Mesendoderm (in vitro differentiated cells): ENCODE results near the gene PPP1R13B.

Source experiments
- DNase-seq: peaks from one replicate; pipeline ENCODE4 v3.0.0; 2013
- H2AK5ac ChIP-seq: 2 replicates; pipeline ENCODE4 v1.6.1; 2013; ENCODE audit warnings: low read length, inconsistent platforms
- H2BK120ac ChIP-seq: 2 replicates; pipeline ENCODE4 v1.6.1; 2013; ENCODE audit warnings: low read depth, mild to moderate bottlenecking, low read length, moderate library complexity, mixed read lengths
- H2BK15ac ChIP-seq: replicated peaks from 2 replicates; pipeline ENCODE4 v1.6.1; 2013; ENCODE audit warnings: low read depth, mild to moderate bottlenecking, moderate library complexity
- H2BK5ac ChIP-seq: 2 replicates; pipeline ENCODE4 v1.6.1; 2013; ENCODE audit warnings: low read length, inconsistent platforms
- H3K18ac ChIP-seq: 2 replicates; pipeline ENCODE4 v1.6.1; 2013; ENCODE audit warnings: mild to moderate bottlenecking, low read length, mixed read lengths
- H3K23ac ChIP-seq: one replicate; pipeline ENCODE4 v1.6.1; 2013; ENCODE audit warnings: low read length
- H3K27ac ChIP-seq: 2 replicates; pipeline ENCODE4 v1.5.1; 2013; ENCODE audit warnings: low read depth, mild to moderate bottlenecking, inconsistent platforms, low read length, moderate library complexity
- H3K27me3 ChIP-seq: 2 replicates; pipeline ENCODE4 v1.6.1; 2013; ENCODE audit warnings: low read length, control low read depth, mild to moderate bottlenecking, inconsistent platforms; ENCODE audit not compliant: insufficient read depth, poor library complexity
- H3K36me3 ChIP-seq: 2 replicates; pipeline ENCODE4 v1.6.1; 2013; ENCODE audit warnings: low read length, inconsistent platforms; ENCODE audit not compliant: control insufficient read depth, insufficient read depth
- H3K4ac ChIP-seq: one replicate; pipeline ENCODE4 v1.6.1; 2013; ENCODE audit warnings: low read depth, mild to moderate bottlenecking, low read length, moderate library complexity
- H3K4me1 ChIP-seq: 2 replicates; pipeline ENCODE4 v1.6.1; 2013; ENCODE audit warnings: low read depth, low read length, inconsistent platforms; ENCODE audit not compliant: control insufficient read depth
- H3K4me2 ChIP-seq: 2 replicates; pipeline ENCODE4 v1.6.1; 2013; ENCODE audit warnings: low read length
- H3K4me3 ChIP-seq: 2 replicates; pipeline ENCODE4 v1.5.1; 2013; ENCODE audit warnings: mild to moderate bottlenecking, low read length
- H3K56ac ChIP-seq: one replicate; pipeline ENCODE4 v1.6.1; 2013; ENCODE audit warnings: low read length
- H3K79me1 ChIP-seq: 2 replicates; pipeline ENCODE4 v1.6.1; 2013; ENCODE audit warnings: low read length, inconsistent platforms
- H3K79me2 ChIP-seq: 2 replicates; pipeline ENCODE4 v1.6.1; 2013; ENCODE audit warnings: mild to moderate bottlenecking, low read length; ENCODE audit not compliant: control insufficient read depth, insufficient read depth
- H3K9ac ChIP-seq: 2 replicates; pipeline ENCODE4 v1.6.1; 2013; ENCODE audit warnings: low read length, inconsistent platforms
- H4K5ac ChIP-seq: one replicate; pipeline ENCODE4 v1.6.1; 2013; ENCODE audit warnings: low read length
- H4K8ac ChIP-seq: one replicate; pipeline ENCODE4 v1.6.1; 2013; ENCODE audit warnings: low read depth, mild to moderate bottlenecking, control low read depth, low read length, moderate library complexity
- WGBS: extraction: QIAGEN DNeasy Blood & Tissue Kit; methylation state at CpG from one replicate; pipeline ENCODE4 v1.1.7; 2013; ENCODE audit warnings: low lambda C conversion rate, missing lambda C conversion rate; ENCODE audit not compliant: insufficient coverage; ENCODE audit errors: extremely low coverage; 5-methylcytosine and 5-hydroxymethylcytosine counted together

The PPP1R13B gene

DNA sequence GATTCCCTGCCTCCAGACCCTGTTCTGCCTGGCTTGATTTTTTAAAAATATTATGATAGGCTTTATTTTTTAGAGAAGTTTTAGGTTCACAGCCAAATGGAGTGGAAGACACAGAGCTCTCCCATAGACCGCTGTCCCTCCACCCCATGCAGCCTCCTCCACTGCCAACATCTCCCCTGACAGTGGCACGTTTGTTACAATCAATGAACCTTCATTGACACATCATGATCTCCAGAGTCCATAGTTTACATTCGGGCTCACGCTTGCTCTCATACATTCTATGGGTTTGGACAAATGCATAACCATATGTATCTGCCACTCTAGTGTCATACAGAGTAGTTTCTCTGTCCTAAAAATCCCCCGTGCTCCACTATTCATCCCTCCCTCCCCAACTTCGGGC lies 15.9 kb upstream of the PPP1R13B start:
- H3K9ac ChIP-seq, result no peak overlapping the region
- H2BK120ac ChIP-seq, result no peak overlapping the region
- DNase-seq, result no peak
- H3K36me3 ChIP-seq, result no peaks in the 10 kb centered on the region
- no peak overlapping the region for H3K4me2 ChIP-seq
- no peak overlapping the region for H2BK5ac ChIP-seq
- H2BK15ac ChIP-seq, result no peak overlapping the region
- H2AK5ac ChIP-seq, result no peak overlapping the region
- WGBS, result no CpG with 5 or more reads among the region's 6 CpGs
- H3K4me1 ChIP-seq, result no peaks in the 10 kb centered on the region
- no peak overlapping the region for H3K4ac ChIP-seq
- H3K56ac ChIP-seq, result no peak overlapping the region
- no peak overlapping the region for H3K18ac ChIP-seq
- no peaks in the 10 kb centered on the region for H3K27me3 ChIP-seq
- no peak overlapping the region for H4K8ac ChIP-seq
- H3K79me1 ChIP-seq, result no peaks in the 10 kb centered on the region
- no peak overlapping the region for H3K4me3 ChIP-seq
- H3K79me2 ChIP-seq, result no peaks in the 10 kb centered on the region
- H3K27ac ChIP-seq, result no peak overlapping the region
- H4K5ac ChIP-seq, result no peak overlapping the region
- no peak overlapping the region for H3K23ac ChIP-seq

DNA sequence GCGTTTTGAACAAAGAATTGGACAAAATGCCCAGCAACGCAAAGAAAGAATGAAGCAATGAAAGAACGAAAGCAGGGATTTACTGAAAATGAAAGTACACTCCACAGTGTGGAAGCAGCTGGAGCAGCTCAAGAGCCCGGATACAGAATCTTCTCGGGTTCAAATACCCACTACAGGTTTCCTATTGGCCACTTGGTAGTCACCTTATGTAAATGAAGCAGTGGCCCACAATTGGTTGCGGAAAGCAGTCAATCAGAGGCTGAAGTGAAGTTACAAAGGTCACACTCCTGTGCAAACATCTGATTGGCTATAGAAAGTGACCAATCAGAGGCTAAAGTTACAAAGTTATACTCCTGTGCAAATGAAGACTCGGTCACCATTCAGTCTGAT lies 15.0 kb upstream of the PPP1R13B start:
- H3K18ac ChIP-seq, result no peak overlapping the region
- no peak overlapping the region for H4K5ac ChIP-seq
- no peaks in the 10 kb centered on the region for H3K36me3 ChIP-seq
- peak; percentile 29 for DNase-seq
- H3K4me3 ChIP-seq, result no peak overlapping the region
- H2AK5ac ChIP-seq, result no peak overlapping the region
- no peaks in the 10 kb centered on the region for H3K79me2 ChIP-seq
- no peak overlapping the region for H3K23ac ChIP-seq
- no peak overlapping the region for H3K4me2 ChIP-seq
- no peak overlapping the region for H3K9ac ChIP-seq
- H3K4ac ChIP-seq, result no peak overlapping the region
- no peak overlapping the region for H2BK15ac ChIP-seq
- no peak overlapping the region for H4K8ac ChIP-seq
- H3K79me1 ChIP-seq, result no peaks in the 10 kb centered on the region
- H2BK5ac ChIP-seq, result no peak overlapping the region
- no peak overlapping the region for H2BK120ac ChIP-seq
- WGBS, result no CpG with 5 or more reads among the region's 7 CpGs
- H3K27ac ChIP-seq, result no peak overlapping the region
- H3K56ac ChIP-seq, result no peak overlapping the region
- H3K27me3 ChIP-seq, result no peaks in the 10 kb centered on the region
- no peaks in the 10 kb centered on the region for H3K4me1 ChIP-seq

DNA sequence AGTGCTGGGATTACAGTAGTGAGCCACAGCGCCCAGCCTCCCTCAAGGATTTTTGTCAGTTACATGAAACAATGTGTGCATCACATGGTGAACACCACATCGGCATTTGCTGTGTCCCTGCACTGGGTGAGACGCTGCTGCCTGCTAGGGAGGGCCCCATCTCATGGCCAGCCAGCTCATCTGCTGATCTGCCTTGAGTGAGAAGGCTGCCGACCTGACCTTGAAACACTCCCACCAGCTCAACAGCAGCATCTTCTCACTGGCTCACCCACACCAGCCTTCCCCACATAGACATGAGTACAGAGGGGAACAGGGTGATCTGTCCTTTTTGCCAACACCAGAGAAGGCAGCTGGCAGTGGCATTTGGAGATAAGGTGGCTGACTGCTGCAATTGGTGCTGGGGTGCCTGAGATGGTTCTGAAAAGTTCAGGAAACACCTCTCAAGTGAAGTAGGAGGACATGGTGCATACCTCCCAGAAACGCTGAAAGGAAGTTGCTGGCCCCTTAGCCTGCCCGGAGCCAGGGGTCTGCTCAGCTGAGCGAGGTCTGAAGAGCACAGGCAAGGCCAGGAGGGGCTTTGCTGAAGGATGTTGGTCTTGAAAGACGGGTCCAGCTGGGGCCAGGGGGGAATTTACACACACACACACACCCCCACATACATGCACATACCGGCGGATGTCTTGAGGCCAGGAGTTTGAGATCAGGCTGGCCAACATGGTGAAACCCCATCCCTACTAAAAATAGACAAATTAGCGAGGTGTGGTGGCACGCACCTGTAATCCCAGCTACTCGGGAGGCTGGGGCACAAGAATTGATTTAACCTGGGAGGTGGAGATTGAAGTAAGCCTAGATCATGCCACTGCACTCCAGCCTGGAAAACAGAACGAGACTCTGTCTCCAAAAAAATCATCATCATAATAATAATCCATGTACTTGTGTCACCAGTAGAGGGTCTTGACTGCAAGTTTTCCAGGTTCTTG lies 14.3 kb upstream of the PPP1R13B start:
- no peak overlapping the region for H3K4ac ChIP-seq
- DNase-seq, result no peak
- no peaks in the 10 kb centered on the region for H3K4me1 ChIP-seq
- H3K36me3 ChIP-seq, result no peaks in the 10 kb centered on the region
- H2BK15ac ChIP-seq, result no peak overlapping the region
- H2AK5ac ChIP-seq, result no peak overlapping the region
- no peaks in the 10 kb centered on the region for H3K79me1 ChIP-seq
- no peak overlapping the region for H3K23ac ChIP-seq
- H4K8ac ChIP-seq, result no peak overlapping the region
- H2BK120ac ChIP-seq, result no peak overlapping the region
- no CpG with 5 or more reads among the region's 14 CpGs for WGBS
- H3K4me3 ChIP-seq, result no peak overlapping the region
- H3K27ac ChIP-seq, result no peak overlapping the region
- no peak overlapping the region for H3K4me2 ChIP-seq
- H3K18ac ChIP-seq, result no peak overlapping the region
- no peak overlapping the region for H3K56ac ChIP-seq
- H2BK5ac ChIP-seq, result no peak overlapping the region
- no peak overlapping the region for H4K5ac ChIP-seq
- no peak overlapping the region for H3K9ac ChIP-seq
- no peaks in the 10 kb centered on the region for H3K27me3 ChIP-seq
- no peaks in the 10 kb centered on the region for H3K79me2 ChIP-seq

DNA sequence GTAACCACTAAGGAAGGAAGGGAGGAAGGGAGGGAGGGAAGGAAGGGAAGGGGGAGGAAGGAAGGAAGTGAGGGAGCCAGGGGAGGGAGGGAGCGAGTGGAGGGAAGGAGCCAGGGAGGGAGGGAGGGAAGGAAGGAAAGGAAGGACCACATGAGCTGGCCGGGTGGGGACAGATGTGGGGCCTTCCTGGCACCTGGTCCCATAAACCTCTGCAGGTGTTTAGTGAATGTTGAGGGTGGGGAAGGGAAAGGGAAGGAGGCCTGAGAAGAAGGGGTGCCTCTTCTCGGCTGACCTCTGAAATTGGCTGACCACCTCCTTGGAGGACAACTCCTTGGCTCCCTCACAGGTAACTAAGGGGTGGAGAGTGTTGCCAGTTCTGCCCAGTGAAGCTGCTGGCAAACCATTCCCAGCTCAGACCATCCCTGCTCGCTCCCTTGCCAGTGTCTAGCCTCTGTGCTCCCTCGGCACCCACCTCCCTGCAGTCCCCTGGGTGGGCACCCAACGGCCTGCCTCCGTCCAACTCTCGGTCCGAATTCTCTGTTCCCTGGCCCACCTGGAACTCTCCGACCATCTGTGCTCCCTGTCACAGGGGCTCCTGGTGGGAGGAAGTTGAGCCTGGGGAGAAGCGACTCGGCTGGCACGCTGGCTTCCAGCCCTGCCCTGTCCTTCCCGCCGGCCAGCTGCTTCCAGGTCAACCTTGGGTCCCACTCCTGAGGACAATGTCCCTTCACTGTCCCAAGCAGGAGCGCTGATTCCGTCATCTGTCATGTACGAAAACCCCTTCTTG lies 12.2 kb upstream of the PPP1R13B start:
- H3K56ac ChIP-seq, result peak overlapping the region; percentile 64
- DNase-seq, result no peak
- peaks cover 8% of the 10 kb centered on the region for H3K4me1 ChIP-seq
- H2BK120ac ChIP-seq, result no peak overlapping the region
- H3K4me2 ChIP-seq, result no peak overlapping the region
- H3K4ac ChIP-seq, result no peak overlapping the region
- H2BK15ac ChIP-seq, result no peak overlapping the region
- H3K79me2 ChIP-seq, result no peaks in the 10 kb centered on the region
- H3K36me3 ChIP-seq, result no peaks in the 10 kb centered on the region
- no peaks in the 10 kb centered on the region for H3K27me3 ChIP-seq
- no peaks in the 10 kb centered on the region for H3K79me1 ChIP-seq
- H2AK5ac ChIP-seq, result no peak overlapping the region
- H3K9ac ChIP-seq, result no peak overlapping the region
- H4K5ac ChIP-seq, result no peak overlapping the region
- H2BK5ac ChIP-seq, result no peak overlapping the region
- no peak overlapping the region for H3K27ac ChIP-seq
- peak overlapping the region; percentile 24 for H3K23ac ChIP-seq
- WGBS, result no CpG with 5 or more reads among the region's 18 CpGs
- H4K8ac ChIP-seq, result no peak overlapping the region
- no peak overlapping the region for H3K4me3 ChIP-seq
- H3K18ac ChIP-seq, result no peak overlapping the region

DNA sequence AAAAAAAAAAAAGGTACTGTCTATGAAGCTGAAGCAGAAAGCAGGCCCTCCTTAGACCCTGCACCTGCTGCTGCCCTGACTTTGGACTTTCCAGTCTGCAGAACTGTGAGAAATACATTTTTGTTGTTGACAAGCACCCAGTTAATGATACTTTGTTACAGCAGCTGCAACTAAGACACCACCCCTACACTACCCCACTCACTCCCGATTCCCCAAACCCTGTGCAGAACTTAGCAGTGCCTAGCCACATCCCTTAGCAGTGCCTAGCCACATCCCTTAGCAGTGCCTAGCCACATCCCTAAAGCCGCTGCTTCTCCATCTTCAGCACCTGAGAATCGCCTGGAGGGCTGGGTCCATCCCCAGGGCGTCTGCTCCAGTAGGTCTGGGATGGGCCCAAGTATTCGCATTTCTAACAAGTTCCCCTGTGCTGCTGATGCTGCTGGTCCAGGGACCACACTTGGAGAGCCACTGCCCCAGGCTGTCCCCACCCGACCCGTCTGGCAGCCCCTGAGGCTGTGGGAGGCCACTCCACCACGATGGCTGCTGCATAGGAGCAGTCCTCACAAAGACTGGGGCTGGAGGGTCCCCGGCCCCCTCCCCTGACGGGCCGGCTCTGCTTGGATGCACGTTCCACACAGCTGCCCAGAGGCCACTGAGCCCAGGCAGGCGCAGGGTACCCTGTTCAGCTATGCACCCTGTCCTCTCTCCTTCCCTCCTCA lies 10.8 kb upstream of the PPP1R13B start:
- H3K56ac ChIP-seq, result peak overlapping the region; percentile 7
- H3K9ac ChIP-seq, result no peak overlapping the region
- no peak overlapping the region for H3K27ac ChIP-seq
- no peaks in the 10 kb centered on the region for H3K79me2 ChIP-seq
- no peaks in the 10 kb centered on the region for H3K27me3 ChIP-seq
- H4K5ac ChIP-seq, result no peak overlapping the region
- no peaks in the 10 kb centered on the region for H3K79me1 ChIP-seq
- H3K23ac ChIP-seq, result no peak overlapping the region
- H3K36me3 ChIP-seq, result no peaks in the 10 kb centered on the region
- H3K4me2 ChIP-seq, result no peak overlapping the region
- no peak overlapping the region for H2AK5ac ChIP-seq
- H2BK5ac ChIP-seq, result no peak overlapping the region
- H3K4me1 ChIP-seq, result peaks cover 8% of the 10 kb centered on the region
- no peak overlapping the region for H4K8ac ChIP-seq
- no CpG with 5 or more reads among the region's 13 CpGs for WGBS
- H3K4ac ChIP-seq, result no peak overlapping the region
- H2BK15ac ChIP-seq, result no peak overlapping the region
- DNase-seq, result peak; percentile 27
- H2BK120ac ChIP-seq, result no peak overlapping the region
- H3K18ac ChIP-seq, result no peak overlapping the region
- H3K4me3 ChIP-seq, result no peak overlapping the region
